Activated CD4-positive, CD25-positive, alpha-beta regulatory T cell treated with anti-CD3 and anti-CD28 coated beads, Interleukin-2, amount 50 U/mL, for 72 hours (primary cell): ENCODE measurements around the gene ZNF689.

ENCODE experiments used
- DNase-seq: peaks from one replicate; pipeline ENCODE4 v3.0.0; 2021

The ZNF689 gene

DNA sequence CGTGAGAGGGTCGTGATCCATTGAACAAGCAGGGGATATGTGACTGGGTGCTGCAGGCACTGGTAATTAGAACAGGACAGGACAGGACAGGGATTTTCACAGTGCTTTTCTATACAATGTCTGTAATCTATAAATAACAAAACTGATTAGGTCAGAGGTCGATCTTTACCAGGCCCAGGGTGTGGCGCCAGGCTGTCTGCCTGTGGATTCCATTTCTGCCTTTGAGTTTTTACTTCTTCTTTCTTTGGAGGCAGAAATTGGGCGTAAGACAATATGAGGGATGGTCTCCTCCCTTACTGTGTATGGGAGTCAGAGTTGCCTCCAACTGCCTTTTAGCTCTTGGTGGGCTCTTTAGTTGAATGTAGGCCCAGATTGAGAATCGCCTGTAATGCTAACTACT, 50.5 kb downstream of the ZNF689 start:
- DNase-seq = no peak

DNA sequence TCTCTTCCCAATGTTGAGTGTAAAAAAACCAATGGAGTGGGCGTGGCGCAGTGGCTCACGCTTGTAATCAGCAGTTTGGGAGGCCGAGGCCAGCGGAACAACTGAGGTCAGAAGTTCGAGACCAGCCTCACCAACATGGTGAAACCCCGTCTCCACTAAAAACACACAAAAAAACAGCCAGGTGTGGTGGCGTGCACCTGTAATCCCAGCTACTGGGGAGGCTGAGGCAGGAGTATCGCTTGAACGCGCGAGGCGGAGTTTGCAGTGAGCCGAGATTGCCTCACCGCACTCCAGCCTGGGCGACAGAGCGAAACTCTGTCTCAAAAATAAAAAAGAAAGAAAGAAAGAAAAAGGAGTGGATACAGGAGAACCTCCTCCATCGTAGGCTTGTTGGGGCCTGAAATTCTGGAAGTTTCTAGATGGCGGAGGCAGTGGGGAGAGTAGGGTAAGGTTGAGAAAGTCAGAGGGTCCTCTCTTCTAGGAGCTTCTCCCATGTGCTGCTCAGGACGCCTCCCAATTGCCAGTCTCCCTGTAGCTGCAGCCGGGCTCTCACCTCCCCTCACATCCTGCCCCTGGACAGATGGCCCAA, 51.3 kb downstream of the ZNF689 start:
- DNase-seq = no peak

DNA sequence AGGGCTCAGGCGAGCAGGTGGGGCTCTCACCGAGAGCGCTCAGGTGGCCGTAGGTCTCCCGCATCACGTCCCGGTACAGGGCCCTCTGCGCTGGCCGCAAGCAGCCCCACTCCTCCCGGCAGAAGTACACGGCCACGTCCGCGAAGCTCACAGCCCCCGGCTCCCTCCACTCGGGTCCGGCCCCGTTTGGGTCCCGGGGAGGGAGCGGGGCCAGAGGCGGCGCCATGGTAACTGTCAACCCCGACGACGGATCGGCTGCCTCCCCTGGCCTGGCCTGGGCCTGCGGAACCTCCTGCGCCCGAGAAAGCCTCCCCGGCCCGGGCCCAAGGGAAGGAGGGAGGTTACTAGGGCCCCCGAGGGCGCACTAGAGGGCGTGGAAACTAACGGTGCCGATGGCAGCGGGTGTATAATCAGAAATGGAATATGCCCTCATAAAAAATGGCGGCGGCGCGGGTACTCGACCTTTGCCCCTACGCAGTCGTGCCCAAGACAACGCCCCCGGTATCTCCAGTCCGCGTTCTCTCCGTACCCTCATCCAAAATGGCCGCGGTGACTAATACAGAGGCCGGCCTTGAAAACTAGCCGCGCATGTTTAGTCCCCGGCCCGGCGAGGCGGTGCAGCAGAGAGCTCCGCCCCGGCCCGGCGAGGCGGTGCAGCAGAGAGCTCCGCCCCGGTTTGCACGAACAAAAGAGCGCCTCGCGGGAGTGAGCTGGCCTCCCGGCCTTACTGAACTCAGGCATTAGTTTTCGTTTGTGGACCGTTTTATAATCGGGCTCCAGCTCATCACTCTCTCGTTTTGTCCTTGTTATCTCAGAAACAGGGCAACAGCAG, 52.0 kb downstream of the ZNF689 start, which contains the start of gene ZNF764:
Gene ZNF764, minus strand, starts transcription at position 418 of the 832 bp plus-strand sequence. Its CDS starts 192 bp downstream, at position 226.
- peak; percentile 96 for DNase-seq

DNA sequence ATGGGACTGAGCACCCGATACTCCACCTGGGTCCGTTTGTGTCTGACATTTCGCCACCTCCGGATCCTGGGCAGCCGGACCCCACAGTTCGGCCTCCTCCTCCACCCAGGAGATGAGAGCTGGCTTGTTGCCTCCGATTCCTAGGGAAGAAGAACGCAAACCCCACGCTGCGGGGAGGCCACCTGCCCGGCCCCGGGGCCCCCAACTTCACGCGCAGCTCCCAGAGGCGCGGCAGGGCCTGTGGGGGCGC, 52.6 kb downstream of the ZNF689 start:
- DNase-seq = no peak

DNA sequence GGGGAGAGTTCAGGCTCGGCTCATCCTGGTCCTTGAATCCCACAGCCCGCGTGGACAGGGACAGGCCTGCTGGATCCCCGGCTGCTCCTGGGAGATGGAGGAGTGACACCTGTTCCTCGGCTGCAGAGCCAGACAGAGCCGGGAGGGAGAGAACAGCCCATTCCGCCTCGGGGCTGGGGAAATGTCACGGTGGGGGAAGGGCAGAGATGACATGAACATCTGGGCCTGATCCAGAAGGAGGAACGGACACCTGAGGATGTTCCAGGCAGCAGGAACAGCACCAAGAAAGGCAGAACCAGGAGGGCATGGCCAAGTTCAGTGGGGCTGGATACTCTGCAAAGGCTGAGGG, 54.1 kb downstream of the ZNF689 start:
- DNase-seq = no peak

DNA sequence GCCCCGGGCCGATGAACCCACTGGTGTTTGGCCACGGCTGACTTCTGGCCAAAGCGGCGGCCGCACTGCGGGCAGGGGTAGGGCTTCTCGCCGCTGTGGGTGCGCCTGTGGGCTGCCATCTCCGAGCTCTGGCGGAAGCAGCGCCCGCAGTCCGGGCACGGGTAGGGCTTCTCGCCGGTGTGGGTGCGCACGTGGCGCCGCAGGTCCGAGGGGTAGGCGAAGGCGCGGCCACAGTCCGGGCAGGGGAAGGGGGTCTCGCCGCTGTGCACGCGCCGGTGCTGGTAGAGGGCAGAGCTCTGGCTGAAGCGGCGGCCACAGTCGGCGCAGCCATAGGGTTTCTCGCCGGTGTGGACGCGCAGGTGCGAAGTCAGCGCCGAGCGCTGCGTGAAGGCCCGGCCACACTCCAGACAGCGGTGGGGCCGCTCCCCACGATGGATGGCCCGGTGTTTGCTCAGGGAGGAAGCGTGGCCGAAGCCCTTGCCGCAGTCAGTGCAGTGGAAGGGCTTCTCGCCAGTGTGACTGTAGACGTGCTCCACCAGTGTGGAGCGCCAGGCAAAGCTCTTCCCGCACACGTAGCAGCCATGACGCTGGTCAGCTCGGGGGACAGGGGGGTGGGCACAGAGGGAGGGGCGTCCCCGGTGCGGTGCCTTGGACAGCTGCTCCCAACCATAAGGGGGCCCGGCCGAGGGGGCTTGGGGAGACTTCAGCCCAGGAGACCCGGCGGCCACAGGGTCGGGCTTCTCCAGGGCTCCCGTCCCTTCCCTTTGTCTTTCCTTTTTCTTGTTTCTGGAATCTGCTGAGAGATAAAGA, 54.7 kb downstream of the ZNF689 start:
- DNase-seq = no peak

DNA sequence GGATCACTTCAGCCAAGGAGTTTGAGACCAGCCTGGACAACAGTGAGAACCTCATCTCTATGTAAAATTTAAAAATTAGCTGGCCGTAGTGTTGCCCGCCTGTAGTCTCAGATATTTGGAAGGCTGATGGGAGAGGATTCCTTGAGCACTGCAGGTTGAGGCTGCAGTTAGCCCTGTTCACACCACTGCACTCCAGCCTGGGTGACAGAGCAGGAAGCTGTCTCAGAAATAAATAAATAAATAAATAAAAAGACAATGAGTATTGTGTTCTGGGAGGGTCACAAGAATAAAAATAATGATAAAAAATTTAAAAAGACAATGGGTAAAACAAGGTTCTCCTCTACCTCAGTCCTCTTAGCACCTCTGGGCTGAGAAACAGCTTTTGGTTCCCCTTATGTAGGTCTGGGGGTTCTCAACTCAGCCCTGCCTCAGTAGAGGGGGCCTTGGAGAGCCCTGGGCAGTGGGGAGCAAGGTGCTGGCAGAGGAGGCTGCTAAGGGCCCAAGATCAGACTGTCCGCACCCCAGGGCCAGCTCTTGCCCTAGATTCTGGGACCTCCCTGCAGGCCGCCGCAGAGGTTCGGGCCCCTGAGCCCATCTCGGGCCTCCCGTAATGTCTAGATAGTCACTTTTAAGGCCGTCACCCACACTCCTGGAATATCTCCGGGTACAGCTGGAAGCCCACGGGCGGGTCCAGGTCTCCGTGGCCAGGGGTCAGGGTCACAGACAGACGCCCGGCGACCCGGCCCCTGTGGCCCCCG, 55.5 kb downstream of the ZNF689 start:
- no peak for DNase-seq

DNA sequence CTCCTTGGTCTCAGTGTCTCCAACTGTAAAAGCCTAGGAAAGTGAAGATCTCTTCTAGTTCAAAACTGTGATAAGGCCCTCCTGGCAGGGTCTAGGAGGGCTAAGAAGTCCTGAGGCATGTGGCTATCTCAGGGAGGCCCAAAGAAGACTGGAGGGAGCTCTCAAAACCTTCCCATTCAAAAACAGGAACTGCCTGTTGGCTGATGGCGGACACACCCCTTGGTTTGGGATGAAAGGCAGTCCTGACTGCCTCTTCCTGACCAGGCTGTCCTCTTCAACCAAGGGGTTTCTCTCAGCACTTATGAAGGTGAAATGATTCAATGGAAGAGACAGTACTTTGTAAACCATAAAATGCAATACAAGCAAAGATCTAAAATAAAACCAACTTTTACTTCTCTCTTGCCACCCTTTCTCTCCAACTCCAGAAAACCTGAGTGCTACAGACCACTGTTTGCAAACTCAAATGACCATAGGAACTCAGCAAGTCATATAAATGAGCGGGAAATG, 56.7 kb downstream of the ZNF689 start:
- DNase-seq = no peak

DNA sequence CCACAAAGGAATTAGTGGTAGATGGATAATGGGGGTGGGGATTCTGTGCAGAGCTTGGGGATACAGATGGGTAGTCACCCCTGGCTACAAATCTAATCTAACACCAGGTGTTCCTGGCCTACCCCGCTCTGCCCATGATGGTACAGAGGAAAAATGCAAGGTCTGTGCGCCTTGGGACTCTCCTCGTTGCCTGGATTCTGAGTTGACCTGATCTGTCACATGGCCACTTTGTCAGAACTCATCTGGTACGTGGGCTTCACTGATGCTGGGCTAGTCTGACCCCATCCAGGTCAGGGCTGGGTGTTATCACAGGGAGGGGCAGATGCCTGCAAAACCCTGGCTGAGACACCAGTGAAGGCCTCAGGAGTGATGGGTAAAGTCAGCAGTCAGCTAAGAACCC, 57.2 kb downstream of the ZNF689 start:
- DNase-seq = no peak
